ENCODE results near the gene HYAL3. TPM values are rescaled to one million over a fixed set of nuclear protein-coding genes. Genes with fewer than 3 reads are reported as not detected.
A peak's percentile ranks its signal among the peaks of the same experiment; 100 is the strongest.
"Not testable (repeated sequence)": the region's sequence is repeated elsewhere in the genome, so short reads cannot be mapped to it uniquely, and the experiment has no call there.

The HYAL3 gene
- polyA plus RNA-seq, 1 donor: 1.3 TPM

DNA sequence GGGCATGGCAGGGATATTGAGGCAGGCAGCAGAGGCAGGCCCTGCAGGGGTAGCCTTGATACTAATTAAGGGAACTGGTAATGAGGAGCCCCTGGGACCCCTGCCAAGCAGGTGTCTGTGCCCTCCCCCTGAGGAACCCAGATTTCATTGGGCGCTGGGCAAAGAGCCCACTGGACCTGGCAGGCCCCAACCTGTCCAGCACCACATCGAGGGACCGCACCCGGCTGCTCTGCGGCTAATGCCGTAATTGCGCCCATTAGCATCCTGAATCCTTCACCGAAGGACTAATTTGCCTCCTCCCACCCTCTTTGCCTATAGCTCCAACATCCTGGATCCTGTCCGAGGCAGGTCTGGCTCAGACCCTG, 44.0 kb downstream of the HYAL3 start:
- no peak for DNase-seq

- no peak for DNase-seq
These were observed 44.5 kb downstream of the HYAL3 start for GRCh38 chr3:50254577-50255250.

DNA sequence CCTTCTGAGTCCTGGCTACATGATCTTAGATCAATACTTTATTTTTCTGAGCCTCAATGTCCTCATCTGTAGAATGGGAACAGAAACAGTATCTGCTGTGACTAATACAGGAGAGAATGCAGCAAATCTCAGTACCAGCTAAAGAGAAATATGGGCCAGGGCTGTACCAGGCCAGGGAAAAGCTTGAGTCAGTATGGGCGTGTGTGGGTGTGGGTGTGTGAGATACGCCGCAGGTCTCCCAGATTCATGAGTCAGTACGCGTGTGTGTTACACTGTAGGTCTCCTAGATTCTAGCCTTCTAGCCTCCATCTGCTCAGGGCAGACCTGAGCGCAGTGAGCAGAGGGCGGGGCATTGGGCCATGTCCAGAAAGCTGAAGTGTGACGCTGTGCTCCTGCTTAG, 48.0 kb downstream of the HYAL3 start:
- no peak for DNase-seq

GRCh38 chr3:50250514-50250913, 48.7 kb downstream of the HYAL3 start:
- no peak for DNase-seq

DNA sequence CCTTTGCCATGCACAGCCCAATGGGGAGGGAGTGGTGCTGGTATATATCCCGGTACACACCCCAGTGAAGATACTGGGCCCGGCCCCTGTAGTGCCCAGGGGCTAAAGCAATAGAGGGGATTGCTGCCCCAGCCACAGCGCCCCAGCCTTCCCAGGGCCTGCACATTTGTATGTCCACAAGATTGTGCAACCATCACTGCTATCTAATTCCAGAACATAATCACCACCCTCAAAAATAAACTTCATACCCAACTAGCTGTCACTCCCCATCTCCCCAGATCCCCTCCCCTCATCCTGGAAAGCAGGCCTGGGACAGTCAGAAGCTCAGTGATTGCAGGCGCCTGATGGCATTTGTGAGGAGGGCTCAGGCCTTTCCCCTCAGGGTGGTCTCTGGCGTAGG, 49.7 kb downstream of the HYAL3 start:
- no peak for DNase-seq

DNA sequence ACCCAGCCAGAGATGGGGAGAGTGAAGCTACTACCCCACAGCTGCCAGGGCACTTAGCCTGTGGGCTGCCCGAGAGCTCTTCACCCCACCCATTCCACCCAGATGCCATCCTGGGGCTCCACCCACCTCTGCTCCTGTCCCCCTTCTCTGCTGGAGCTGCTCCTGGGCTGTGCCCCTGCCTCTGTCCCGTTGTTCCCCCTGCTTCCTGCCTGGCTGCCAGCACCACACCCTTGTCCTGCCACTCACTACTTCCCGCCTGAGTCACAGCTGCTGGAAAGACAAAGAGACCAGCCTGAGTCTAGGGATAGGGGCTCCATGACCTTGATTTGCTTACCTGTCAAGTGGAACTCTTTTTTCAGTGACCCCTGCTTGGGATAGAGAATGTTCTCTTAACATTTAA, 50.8 kb downstream of the HYAL3 start:
- no peak for DNase-seq

- DNase-seq: no peak
These were observed 52.7 kb downstream of the HYAL3 start for GRCh38 chr3:50246517-50246954.

GRCh38 chr3:50245831-50246516, 53.2 kb downstream of the HYAL3 start:
- peak; percentile 89 for DNase-seq

- no peak for DNase-seq
These were observed 53.9 kb downstream of the HYAL3 start for GRCh38 chr3:50245251-50245745.

DNA sequence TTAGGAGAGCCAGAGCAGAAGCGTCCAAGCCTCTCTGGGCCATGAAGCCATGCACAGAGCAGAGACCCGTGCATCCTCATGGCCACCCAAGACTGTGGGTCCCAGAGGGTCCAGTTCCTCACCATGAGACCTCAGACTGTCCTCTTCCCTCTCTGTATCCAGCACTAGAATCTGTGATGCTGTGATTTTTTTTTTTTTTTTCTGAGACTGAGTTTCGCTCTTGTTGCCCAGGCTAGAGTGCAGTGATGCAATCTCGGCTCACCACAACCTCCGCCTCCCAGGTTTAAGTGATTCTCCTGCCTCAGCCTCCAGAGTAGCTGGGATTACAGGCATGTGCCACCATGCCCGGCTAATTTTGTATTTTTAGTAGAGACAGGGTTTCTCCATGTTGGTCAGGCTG, 54.4 kb downstream of the HYAL3 start:
- DNase-seq: not testable (repeated sequence)

DNA sequence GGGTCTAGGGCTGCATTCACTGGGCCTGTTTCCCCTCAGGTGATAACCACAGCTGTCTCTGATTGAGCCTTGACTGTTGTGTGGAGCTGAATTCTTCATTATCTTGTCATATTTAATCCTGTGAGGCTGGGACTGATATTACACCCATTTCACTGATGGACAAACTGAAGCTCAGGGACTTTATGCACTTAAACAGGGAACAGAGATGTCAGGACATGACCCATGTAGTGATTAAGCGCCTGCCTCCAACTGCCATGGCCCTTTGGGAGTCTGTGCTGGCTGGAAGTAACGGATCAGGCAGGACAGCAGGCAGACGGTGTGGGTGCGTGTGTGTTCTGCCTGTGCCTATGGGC, 55.7 kb downstream of the HYAL3 start:
- DNase-seq: no peak

DNA sequence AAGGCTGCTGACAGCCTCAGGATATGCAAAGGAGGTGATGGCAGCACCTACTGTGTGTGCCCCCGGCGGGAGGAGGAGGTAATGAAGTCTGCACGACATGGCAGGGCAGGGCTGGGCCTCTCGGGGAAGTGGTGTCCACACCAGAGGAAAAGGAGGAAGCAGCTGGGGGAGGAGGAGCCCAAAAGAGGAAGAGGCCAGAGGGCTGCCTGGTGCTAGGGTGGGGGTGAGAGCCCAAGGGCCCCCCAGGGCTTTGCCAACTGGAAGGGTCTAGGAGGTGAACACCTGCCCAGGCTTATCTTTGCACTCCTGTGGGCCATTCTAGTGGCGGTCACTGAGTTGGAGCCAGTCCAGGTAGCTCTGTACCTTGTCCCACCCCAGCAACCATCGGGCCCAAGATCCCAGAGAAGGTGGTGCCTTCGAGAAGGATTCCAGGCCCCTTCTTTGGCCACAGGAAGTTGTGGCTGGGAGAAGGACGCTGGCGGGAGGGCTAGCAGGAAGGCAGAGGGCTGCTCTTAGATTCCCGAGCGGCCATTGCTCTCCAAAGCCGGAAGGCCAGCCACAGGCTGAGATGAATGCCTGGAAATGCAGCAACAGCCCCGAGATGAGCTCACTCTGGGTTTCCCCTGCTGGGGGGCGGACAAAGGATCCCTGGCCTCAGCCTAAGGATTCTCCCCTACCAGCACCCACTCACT, 56.2 kb downstream of the HYAL3 start:
- no peak for DNase-seq

Other genes with a start within 250 kb of the HYAL3 start
- gene RBM5, start 210.5 kb downstream of the HYAL3 start, polyA plus RNA-seq (ENCODE audit: insufficient read length): 179 TPM
- 13.0 TPM for gene SEMA3F, start 144.1 kb downstream of the HYAL3 start, polyA plus RNA-seq (ENCODE audit: insufficient read length)
- gene GNAT1, start 107.8 kb downstream of the HYAL3 start, polyA plus RNA-seq (ENCODE audit: insufficient read length): 0.37 TPM
- 3.3 TPM for gene SLC38A3, start 94.1 kb downstream of the HYAL3 start, polyA plus RNA-seq (ENCODE audit: insufficient read length)
- gene GNAI2, start 63.2 kb downstream of the HYAL3 start, polyA plus RNA-seq (ENCODE audit: insufficient read length): 187 TPM
- gene SEMA3B, start 30.3 kb downstream of the HYAL3 start, polyA plus RNA-seq (ENCODE audit: insufficient read length): 43.9 TPM
- gene LSMEM2, start 20.3 kb downstream of the HYAL3 start, polyA plus RNA-seq (ENCODE audit: insufficient read length): 35.9 TPM
- gene IFRD2, start 7.0 kb downstream of the HYAL3 start, polyA plus RNA-seq (ENCODE audit: insufficient read length): 54.2 TPM
- gene NAA80, start within 50 bp of the HYAL3 start, polyA plus RNA-seq (ENCODE audit: insufficient read length): 9.5 TPM
- 2.1 TPM for gene HYAL1, start 4.2 kb upstream of the HYAL3 start, polyA plus RNA-seq (ENCODE audit: insufficient read length)
- gene HYAL2, start 23.3 kb upstream of the HYAL3 start, polyA plus RNA-seq (ENCODE audit: insufficient read length): 39.2 TPM
- 17.7 TPM for gene TUSC2, start 28.8 kb upstream of the HYAL3 start, polyA plus RNA-seq (ENCODE audit: insufficient read length)
- 36.3 TPM for gene RASSF1, start 41.4 kb upstream of the HYAL3 start, polyA plus RNA-seq (ENCODE audit: insufficient read length)
- 1.4 TPM for gene ZMYND10, start 46.3 kb upstream of the HYAL3 start, polyA plus RNA-seq (ENCODE audit: insufficient read length)
- gene NPRL2, start 51.4 kb upstream of the HYAL3 start, polyA plus RNA-seq (ENCODE audit: insufficient read length): 17.6 TPM
- 8.5 TPM for gene CYB561D2, start 51.5 kb upstream of the HYAL3 start, polyA plus RNA-seq (ENCODE audit: insufficient read length)
- gene TMEM115, start 60.1 kb upstream of the HYAL3 start, polyA plus RNA-seq (ENCODE audit: insufficient read length): 25.7 TPM
- gene CACNA2D2, start 204.2 kb upstream of the HYAL3 start, polyA plus RNA-seq (ENCODE audit: insufficient read length): 8.2 TPM